ENCODE measurements around the gene DDR1.

DDR1 gene

DNA sequence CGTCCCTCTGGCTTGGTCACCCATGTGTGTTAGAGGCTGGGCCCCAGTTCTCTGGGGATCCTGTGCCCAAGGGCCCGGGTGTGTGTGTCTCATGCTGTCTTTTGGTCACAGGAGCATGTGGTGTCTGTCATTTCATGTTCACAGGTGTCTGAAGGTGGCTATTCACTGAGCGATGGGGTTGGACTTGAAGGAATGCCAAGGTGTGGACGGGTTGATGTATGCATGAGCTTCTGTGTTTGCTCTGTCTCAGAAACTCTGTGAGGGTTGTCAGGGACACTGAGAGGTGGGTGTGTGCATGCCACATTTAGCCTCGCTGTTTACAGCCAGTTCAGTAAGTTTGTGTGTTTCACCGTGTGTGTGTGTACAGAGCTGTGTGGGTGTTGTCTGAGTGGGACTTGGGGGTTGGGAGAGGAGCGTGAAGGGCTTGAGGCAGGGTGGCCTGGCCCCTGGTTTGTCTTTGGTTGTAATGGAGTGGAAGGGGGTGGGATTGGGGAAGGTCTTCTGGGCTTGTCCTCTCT is 1.2 kb downstream of the DDR1 start:
- Histone ChIP-seq H2AFZ (ENCODE audit: low read depth, low read length) (no peak overlapping the region), H3K36me3 (replicated peaks; ENCODE audit: low read depth, low read length) (no peaks in the 10 kb centered on the region), H3K27me3 (ENCODE audit: low read depth, low read length) (no peaks in the 10 kb centered on the region; the same call in 1 of the 2 replicates), H3K9ac (ENCODE audit: low read length) (no peak overlapping the region), H3K27ac (ENCODE audit: low read length) (no peak overlapping the region), H3K79me2 (ENCODE audit: low read length) (no peaks in the 10 kb centered on the region), H3K4me3 (ENCODE audit: low read length) (peak overlapping the region; percentile 83), H3K9me3 (ENCODE audit: insufficient read depth, low read length) (no peaks in the 10 kb centered on the region), H3K4me1 (ENCODE audit: low read length) (peaks cover 30% of the 10 kb centered on the region), H3K4me2 (ENCODE audit: low read length) (peak overlapping the region; percentile 98), H4K20me1 (ENCODE audit: insufficient read depth, low read length) (no peaks in the 10 kb centered on the region)
- TF ChIP-seq, protein P1, sequence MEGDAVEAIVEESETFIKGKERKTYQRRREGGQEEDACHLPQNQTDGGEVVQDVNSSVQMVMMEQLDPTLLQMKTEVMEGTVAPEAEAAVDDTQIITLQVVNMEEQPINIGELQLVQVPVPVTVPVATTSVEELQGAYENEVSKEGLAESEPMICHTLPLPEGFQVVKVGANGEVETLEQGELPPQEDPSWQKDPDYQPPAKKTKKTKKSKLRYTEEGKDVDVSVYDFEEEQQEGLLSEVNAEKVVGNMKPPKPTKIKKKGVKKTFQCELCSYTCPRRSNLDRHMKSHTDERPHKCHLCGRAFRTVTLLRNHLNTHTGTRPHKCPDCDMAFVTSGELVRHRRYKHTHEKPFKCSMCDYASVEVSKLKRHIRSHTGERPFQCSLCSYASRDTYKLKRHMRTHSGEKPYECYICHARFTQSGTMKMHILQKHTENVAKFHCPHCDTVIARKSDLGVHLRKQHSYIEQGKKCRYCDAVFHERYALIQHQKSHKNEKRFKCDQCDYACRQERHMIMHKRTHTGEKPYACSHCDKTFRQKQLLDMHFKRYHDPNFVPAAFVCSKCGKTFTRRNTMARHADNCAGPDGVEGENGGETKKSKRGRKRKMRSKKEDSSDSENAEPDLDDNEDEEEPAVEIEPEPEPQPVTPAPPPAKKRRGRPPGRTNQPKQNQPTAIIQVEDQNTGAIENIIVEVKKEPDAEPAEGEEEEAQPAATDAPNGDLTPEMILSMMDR (IDR thresholded peaks at IDR 0.05; ENCODE audit: low read depth, low read length): no peak
- no peak for TF ChIP-seq EZH2phosphoT487 (IDR thresholded peaks at IDR 0.05; ENCODE audit: low read depth)

DNA sequence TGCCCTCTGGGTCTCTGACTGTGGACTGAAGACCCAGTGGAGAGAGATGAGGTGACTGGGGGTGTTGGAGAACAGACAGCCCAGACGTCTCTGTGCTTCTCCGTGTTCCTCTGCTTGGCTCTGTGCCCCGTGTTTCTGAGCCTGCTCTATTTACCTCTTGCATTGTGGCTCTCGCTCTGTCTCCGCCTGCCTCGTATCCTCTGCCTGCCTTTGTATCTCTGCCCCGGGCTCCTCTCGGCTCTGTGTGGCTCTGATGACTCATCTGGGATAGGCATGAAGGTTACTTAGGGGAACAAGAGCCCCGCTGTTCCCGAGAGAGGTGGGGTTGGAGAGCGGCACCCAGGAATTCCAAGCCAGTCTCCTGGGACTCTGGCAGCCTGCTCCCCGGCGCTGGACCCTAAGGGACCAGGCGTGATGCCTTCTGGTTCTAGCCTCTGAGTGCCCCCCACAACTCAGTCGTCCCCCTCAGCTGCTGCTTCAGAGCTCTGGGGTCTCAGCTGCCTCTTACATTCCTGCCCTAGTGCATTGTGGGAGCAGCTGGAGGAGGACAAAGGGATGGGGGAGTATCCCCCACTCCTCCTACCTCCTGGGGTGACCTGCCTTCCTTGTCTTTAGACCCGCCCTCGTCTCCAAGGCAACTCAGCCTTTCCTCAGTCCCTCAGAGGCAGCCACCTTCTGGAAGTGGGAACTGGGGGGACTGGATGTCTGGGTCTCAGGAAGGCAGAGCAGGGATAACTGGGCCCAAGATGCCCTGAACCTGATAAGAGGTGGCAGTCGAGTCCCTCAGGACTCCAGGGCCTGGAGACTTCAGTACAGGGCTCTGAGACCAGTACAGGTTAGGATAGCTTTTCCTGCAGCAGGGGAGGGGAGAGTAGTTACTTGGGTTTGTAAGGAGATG is 1.9 kb downstream of the DDR1 start:
- H3K4me3 ChIP-seq (ENCODE audit: low read length): no peak overlapping the region
- H3K4me2 ChIP-seq (ENCODE audit: low read length): no peak overlapping the region
- no peak overlapping the region for H2AFZ ChIP-seq (ENCODE audit: low read depth, low read length)
- no peak for TF ChIP-seq EZH2phosphoT487 (IDR thresholded peaks at IDR 0.05; ENCODE audit: low read depth)
- peaks cover 30% of the 10 kb centered on the region for H3K4me1 ChIP-seq (ENCODE audit: low read length)
- no peaks in the 10 kb centered on the region for H4K20me1 ChIP-seq (ENCODE audit: insufficient read depth, low read length)
- no peaks in the 10 kb centered on the region for H3K9me3 ChIP-seq (ENCODE audit: insufficient read depth, low read length)
- H3K79me2 ChIP-seq (ENCODE audit: low read length): no peaks in the 10 kb centered on the region
- no peak overlapping the region for H3K27ac ChIP-seq (ENCODE audit: low read length)
- H3K27me3 ChIP-seq (ENCODE audit: low read depth, low read length): no peaks in the 10 kb centered on the region; the same call in 1 of the 2 replicates
- no peak overlapping the region for H3K9ac ChIP-seq (ENCODE audit: low read length)
- H3K36me3 ChIP-seq (replicated peaks; ENCODE audit: low read depth, low read length): no peaks in the 10 kb centered on the region

DNA sequence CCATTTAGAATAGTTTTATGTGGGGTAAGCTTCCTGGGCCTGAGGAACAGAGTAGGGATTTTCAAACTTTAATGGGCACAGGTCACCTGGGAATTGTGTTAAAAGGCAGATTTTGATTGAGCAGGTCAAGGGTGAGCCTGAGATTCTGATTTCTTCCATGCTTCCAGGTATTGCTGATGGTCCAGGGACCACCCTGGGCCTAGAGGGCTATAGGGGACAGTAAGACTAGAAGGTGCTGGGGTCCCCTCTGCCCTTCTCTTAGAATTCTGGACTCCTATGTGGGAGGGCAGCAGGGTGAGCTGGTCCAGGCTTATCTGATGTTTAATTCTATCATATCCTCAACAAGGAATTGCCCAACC is 2.6 kb downstream of the DDR1 start:
- H3K4me2 ChIP-seq (ENCODE audit: low read length): no peak overlapping the region
- H3K36me3 ChIP-seq (replicated peaks; ENCODE audit: low read depth, low read length): no peaks in the 10 kb centered on the region
- no peaks in the 10 kb centered on the region for H3K9me3 ChIP-seq (ENCODE audit: insufficient read depth, low read length)
- no peak overlapping the region for H3K27ac ChIP-seq (ENCODE audit: low read length)
- no peaks in the 10 kb centered on the region for H4K20me1 ChIP-seq (ENCODE audit: insufficient read depth, low read length)
- no peak overlapping the region for H3K9ac ChIP-seq (ENCODE audit: low read length)
- H3K79me2 ChIP-seq (ENCODE audit: low read length): no peaks in the 10 kb centered on the region
- H3K4me1 ChIP-seq (ENCODE audit: low read length): peaks cover 28% of the 10 kb centered on the region
- H3K27me3 ChIP-seq (ENCODE audit: low read depth, low read length): no peaks in the 10 kb centered on the region; the same call in 1 of the 2 replicates
- no peak overlapping the region for H2AFZ ChIP-seq (ENCODE audit: low read depth, low read length)
- TF ChIP-seq EZH2phosphoT487 (IDR thresholded peaks at IDR 0.05; ENCODE audit: low read depth): no peak
- TF ChIP-seq, protein P1 (IDR thresholded peaks at IDR 0.05; ENCODE audit: low read depth, low read length): no peak
- H3K4me3 ChIP-seq (ENCODE audit: low read length): no peak overlapping the region

DNA sequence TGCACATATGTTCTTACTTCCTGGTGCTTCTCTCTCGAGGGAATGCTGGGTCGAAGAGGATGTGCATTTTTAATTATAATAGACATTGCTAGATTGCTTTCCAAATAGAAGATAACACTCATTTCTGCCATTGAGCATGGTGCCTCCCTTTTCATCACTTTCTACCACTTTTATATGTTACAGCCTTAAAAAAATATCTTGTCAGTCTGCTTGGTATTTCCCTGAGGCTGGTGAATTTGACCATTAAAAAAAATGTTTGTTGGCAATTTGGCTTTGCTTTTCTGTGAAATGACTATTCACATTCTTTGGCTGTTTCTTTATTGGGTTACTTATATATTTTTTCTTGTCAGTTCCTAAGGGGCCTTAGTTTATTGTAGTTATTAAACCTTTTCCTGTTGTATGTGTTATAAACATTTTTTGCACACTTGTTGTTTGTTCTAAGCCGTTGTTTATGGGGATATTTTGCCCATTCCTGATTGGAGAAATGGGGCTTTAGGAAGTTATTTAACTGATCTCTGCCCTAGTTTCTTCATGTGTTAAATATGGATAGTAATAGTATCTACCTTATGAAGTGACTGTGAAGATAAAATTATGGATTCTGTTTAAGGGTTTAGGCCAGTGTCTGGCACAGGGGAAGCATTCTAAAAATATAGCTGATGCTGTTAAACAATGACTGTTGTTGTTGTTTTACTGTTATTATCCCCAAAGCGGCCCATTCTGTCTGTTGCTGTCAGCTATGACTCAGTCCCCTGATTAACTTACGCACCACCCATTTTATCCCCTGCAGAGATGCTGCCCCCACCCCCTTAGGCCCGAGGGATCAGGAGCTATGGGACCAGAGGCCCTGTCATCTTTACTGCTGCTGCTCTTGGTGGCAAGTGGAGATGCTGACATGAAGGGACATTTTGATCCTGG is 3.8 kb downstream of the DDR1 start:
- TF ChIP-seq EZH2phosphoT487 (IDR thresholded peaks at IDR 0.05; ENCODE audit: low read depth): no peak
- TF ChIP-seq, protein P1 (IDR thresholded peaks at IDR 0.05; ENCODE audit: low read depth, low read length): no peak
- Histone ChIP-seq H3K9me3 (ENCODE audit: insufficient read depth, low read length) (no peaks in the 10 kb centered on the region), H3K27ac (ENCODE audit: low read length) (no peak overlapping the region), H3K4me2 (ENCODE audit: low read length) (no peak overlapping the region), H3K79me2 (ENCODE audit: low read length) (no peaks in the 10 kb centered on the region), H3K4me3 (ENCODE audit: low read length) (no peak overlapping the region), H3K27me3 (ENCODE audit: low read depth, low read length) (no peaks in the 10 kb centered on the region; the same call in 1 of the 2 replicates), H2AFZ (ENCODE audit: low read depth, low read length) (no peak overlapping the region), H3K36me3 (replicated peaks; ENCODE audit: low read depth, low read length) (no peaks in the 10 kb centered on the region), H4K20me1 (ENCODE audit: insufficient read depth, low read length) (no peaks in the 10 kb centered on the region), H3K4me1 (ENCODE audit: low read length) (peaks cover 15% of the 10 kb centered on the region), H3K9ac (ENCODE audit: low read length) (no peak overlapping the region)

All from OCI-LY3 (cell line).